Pulmonary artery endothelial cell (primary cell): Measurements from ENCODE around the gene LRRK1. TPM values are rescaled to one million over a fixed set of nuclear protein-coding genes. Genes with fewer than 3 reads are reported as not detected.

Source experiments
- DNase-seq: peaks from one replicate; pipeline ENCODE4 v3.0.0-alpha.2; 2011; ENCODE audit warnings: low read depth, low spot score
- total RNA-seq: library from RNA; depleted of rRNA; stranded (reverse); fragments of >200 nt; gene quantifications from 2 replicates; pipeline ENCODE4 v1.2.3, GENCODE V29; 2014

LRRK1 gene
- total RNA-seq, 1 donor from 2014 or later = 6.3 TPM

DNA sequence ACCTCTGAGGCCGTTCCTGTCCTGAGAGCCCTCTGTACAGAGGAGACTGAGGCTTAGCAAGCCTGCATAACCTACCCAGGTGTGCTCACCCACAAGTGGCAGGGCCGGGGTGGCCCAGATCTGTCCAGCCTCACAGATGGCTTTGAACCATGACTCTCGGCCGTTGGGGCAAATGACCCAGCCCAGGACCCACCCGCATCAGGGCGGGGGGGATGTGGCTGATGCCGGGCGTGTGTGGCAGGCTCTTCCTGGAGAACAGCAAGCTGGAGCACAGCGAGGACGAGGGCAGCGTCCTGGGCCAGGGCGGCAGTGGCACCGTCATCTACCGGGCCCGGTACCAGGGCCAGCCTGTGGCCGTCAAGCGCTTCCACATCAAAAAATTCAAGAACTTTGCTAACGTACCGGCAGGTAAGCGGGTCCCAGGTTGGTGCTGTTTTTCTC, 133.5 kb downstream of the LRRK1 start:
- DNase-seq = no peak

DNA sequence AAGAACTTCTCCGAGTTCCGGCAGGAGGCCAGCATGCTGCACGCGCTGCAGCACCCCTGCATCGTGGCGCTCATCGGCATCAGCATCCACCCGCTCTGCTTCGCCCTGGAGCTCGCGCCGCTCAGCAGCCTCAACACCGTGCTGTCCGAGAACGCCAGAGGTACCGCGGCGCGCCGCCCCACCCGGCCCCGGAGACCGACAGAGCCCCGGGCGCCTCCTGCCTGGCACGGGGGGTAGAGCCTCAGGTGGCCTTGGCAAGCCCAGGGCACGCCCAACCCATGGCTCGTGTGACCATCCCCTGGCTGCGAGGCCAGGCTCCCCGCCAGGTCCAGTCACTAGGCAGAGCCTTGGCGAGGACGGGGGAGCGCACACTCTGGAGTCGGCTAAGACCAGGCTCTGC, 134.1 kb downstream of the LRRK1 start:
- DNase-seq = no peak

DNA sequence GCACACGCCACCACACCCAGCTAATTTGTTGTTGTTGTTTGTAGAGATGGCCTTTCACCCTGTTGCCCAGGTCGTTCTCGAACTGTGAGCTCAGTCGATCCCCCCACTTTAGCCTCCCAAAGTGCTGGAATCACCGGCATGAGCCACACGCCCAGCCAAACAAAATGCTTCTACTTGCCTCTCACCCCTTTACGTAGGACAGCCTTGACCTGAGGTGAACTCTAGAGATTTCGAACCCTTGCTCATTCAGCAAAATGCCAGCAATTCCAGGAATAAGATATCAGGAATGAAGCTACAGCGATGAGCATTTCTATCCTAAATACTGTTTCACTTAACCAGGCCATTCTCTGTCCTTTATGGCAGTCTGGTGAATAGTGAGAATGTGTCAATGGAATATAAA, 135.0 kb downstream of the LRRK1 start:
- DNase-seq = no peak

DNA sequence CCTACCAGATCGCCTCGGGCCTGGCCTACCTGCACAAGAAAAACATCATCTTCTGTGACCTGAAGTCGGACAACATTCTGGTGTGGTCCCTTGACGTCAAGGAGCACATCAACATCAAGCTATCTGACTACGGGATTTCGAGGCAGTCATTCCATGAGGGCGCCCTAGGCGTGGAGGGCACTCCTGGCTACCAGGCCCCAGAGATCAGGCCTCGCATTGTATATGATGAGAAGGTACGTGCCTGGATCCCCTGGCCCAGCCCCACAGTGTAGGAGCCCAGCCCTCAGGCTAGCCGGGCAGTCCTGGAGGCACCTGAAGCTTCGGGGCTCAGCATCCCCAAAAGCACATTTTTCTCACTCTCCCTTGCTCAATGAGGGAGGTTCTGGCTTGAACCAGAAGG, 135.8 kb downstream of the LRRK1 start:
- DNase-seq = no peak

DNA sequence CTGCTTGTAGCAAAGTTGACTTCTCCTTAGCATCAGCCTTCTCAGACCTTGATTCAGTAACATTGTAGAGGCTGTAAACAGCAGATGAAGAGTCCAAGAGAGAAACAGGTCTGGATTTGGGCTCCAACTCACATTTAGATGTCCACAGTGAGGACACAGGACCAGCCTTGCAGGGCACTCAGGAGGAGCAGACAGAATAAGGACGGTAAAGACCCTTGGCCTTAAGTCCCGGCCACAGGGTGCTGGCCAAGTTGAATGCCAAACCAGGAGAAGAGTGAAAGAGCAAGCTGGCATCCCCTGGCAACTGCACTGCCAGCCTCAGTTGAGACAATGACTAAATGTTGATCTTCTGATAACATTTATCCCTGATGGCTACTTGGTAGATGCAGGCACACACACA, 136.3 kb downstream of the LRRK1 start:
- no peak for DNase-seq

DNA sequence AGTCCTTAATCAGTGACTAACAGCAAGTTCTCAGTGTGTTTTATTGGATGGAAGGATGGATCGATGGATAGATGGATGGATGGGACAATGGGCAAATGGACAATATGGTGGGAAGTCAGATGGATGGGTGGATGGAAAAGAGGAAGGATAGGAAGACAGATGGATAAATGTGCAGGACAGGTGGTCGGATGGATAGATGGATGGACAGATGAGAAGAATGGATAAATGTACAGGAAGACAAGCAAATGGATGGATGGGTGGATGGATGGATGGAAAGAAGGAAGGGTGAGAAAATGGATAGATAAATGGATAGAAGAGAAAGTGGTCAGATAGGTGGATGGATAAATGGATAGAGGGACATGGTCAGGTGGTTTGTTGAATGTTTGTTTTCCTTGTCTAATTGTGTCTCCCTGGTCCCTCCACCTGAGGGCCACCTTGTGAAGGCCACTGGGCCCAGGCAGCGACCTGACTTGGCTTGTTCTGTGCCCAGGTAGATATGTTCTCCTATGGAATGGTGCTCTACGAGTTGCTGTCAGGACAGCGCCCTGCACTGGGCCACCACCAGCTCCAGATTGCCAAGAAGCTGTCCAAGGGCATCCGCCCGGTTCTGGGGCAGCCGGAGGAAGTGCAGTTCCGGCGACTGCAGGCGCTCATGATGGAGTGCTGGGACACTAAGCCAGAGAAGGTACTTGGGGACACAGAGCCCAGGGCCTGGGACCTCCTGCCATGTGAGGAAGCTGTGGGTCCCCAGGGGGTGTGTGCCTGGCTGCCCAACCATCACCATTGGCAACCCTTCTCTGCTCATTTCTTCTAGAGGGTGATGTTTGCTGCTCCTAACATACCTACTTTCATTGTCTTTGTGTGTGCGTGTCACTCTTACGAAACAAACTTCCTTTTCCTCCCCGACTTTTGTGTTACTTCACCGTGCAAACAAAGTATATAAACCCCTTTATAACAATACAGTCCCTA, 137.5 kb downstream of the LRRK1 start:
- DNase-seq = no peak

DNA sequence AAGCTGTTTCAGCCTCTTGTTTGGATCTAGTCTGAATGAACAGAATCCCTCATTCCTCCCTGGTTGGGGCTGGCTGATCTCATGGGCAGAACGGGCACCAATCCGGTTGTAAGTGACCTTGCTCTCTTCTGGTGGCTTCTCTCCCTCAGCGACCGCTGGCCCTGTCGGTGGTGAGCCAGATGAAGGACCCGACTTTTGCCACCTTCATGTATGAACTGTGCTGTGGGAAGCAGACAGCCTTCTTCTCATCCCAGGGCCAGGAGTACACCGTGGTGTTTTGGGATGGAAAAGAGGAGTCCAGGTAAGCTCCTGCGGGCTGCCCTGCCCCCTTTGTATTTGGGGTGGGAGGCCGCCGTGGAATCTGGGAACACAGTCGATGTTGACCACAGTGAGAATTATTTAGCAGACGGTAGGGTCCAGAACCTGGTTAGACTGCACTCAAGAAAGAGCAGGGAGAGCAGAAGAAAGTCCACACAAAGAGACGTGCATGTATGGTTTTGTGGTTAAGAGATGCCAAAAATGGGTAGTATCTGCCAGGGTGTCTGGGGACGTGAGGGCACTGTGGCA, 138.8 kb downstream of the LRRK1 start:
- no peak for DNase-seq

DNA sequence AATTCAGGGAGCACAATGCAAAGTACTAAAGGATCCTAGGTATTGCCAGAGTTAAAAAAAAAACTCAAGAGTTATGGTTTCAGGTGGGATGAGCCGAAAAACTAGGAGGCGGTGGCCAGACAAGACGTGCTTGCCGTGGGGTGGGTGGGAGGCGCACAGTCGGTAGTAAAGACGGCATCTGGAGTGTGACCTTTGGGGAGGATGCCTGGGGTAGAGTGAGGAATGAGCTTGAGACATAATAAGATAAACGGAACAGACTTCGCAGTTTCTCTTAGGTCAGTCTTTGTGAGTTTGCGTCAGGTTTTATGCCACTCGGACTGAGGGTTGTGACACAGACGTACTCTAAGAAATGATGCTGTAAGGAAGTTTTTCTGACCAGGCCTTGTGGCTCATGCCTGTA, 139.6 kb downstream of the LRRK1 start:
- DNase-seq = no peak

DNA sequence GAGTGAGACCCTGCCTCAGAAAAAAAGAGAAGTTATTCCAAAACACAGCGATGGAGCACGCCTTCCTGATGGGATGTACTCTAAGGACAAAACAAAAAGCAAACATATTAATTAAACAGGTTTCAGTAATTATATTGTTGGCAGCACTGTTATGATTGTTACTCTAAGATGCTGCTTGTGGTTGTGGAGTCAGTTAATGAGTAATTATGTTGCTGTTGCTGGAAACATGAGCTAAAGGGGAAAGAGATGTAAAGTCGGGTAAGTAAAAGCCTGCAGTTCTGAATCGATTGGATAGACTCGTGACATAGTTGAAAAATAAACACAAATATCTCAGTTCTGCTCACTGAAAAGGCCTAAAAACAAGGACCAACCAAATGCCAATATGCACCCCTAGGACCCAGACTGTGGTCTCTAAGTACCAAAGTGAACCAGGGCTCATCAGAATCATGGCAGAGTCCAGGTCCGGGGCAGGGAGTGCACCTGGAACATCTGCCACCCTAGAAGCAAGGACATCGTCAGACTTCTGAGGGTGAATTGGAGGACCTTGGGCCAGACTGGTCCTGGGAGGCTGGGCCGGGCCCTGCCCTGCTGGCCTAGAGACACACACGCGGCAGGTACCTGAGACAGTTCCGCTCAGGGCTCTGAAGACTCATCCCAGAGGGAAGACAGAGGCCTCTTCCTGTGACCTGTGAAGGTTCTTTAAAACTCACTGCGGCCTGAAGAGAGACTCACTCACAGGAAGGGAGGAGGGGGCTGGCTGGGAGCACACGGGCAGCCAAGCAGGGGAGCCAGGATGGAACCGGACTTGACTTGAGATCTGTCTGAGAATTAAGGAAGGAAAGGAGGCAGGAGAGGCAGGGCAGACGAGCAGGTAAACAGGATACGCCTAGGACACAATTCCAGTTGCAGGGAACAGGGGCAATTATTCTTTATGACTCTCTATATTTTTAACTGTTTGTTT, 140.5 kb downstream of the LRRK1 start:
- DNase-seq = no peak

DNA sequence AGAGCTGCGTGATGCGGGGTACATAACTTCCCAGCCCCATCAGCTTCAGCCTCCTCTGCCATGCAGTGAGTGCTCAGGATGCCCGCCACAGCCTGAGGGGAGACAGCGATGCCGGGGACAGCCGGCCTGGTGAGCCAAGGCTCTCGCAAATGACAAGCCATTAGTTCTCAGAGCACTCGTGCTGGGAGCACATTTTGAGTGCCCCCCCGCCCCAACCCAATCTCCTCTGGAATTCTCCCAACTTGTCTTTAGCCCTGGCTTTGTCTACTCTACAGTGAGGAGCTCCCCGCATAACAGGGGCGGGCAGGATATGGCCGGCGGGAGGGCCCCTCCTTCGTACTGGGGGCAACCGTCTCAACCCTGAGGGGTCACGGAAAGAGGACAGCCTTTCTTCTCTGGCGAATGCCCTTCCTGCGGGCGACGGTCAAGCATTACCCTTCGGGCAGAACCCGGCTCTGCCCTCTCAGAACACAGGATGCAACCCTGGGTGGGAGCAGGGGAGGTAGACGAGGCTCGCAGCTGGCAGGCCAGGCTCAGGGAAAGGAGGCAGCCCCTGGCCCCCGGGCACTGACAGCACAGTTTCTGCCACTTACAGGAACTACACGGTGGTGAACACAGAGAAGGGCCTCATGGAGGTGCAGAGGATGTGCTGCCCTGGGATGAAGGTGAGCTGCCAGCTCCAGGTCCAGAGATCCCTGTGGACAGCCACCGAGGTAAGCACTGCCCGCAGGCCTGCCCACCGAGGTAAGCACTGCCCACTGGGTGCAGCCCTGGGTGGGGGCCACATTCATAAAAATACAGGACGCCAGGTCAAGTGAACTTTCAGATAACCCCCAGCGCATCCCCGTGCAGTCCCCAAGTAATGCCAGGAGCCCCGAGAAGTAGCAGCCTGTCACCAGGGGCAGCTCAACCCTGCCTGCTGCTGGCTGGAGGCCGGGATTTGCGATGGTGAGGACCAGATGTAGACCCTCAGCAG, 141.7 kb downstream of the LRRK1 start:
- DNase-seq = no peak

DNA sequence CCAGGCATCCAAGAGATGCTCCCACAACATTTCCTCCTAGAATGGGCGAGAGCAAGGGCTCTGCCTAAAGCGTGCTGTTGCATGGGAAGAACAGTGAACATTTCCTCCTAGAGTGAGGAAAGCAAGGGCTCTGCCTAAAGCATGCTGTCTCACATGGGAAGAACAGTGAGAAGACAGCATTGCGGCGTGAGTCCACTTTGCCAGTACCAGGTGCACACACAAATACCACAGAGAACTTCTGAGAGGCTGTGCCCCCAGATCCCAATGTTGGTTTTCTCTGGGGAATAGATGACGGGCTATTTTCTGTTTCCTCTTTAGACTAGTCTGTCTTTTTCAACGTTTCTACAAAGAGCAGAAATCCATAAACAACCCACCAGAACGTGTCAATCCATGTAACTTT, 142.9 kb downstream of the LRRK1 start:
- no peak for DNase-seq

DNA sequence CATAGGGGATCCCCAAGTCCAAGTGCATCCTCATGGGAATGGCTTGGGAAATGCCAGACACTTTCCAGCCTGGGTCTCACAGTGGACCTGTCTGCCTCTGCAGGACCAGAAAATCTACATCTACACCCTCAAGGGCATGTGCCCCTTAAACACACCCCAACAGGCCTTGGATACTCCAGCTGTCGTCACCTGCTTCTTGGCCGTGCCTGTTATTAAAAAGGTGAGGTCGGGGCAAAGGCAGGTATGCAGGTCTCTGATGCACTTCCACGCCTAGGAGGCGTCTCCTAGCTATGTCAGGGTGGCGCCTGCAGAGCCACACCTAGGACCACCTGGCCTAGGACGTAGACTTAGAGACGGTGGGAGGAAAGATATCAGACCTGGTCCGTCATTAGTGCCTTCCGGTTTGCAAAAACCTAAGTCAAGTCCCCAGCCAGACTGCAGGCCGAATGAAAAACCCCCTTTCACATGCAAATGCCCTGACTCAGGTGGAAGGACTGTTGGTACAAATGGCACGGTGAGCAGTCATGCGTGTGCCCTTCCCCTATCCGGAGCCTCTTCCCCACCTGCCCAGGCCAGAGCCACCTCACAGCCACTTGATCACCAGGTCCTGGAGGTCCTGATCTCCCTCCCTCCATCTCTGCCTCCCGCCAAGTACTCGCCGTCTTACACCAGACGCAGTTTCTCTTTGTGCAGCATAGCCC, 143.5 kb downstream of the LRRK1 start:
- DNase-seq = no peak

DNA sequence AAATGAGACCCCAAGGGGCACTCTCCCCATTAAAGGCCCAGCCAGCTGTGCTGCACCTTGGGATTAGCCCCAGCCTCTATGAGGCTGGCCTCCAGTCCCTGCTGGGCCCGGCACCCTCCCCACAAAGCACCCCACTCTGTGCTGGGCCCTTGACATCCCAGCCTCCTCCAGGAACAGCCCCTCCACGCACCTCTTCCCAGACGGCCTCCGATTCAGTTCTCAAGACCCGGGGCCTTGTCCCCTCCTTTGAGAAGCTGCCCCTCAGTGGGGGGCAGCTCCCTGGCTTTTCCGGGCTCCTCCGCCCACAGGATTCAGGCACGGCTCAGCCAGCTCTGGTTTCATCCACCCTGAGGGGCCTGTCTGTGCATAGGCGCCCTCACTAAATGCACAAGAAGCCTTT, 144.1 kb downstream of the LRRK1 start:
- no peak for DNase-seq

DNA sequence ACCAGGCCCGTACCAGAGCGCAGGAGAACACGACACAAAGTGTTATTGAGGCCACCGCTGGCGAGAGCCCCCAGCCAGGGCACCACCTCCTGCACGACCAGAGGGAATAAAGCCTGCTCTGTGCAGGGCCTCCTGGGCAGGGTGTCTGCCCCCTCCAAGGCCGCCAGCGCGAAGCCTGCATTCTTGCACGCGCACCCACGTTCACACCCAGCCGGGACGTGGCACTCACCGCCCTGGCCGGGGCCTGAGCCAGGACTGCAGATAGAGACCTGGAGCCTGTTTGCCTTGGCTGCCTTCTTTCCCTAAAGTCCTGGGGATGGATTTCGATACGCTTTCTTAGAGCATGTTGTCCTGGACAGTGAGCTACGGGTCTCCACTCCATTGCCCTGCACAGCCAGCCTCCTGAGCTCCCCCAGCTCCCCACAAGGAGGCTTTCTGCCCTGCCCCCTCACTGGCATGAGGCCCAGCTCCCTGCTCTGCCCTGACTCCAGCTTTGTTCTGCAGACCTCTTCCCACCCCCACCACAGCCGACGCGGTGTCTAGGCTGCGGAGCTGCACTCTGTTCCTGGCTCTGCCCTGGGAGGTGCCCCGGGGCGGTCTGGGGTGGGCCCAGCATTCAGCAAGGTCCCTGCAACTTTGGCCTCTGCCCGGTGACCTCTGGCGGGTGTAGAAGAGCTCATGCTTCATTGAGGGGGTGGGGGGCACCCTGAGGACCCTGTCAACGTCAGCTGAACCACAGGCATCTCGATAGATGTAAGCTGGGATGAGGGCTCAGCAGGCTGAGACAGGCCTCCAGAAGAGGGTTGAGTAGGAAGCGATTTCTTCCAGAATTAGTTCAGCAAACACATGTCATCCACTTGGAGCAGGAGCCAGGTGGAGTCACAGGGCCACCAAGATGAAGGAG, 145.0 kb downstream of the LRRK1 start:
- DNase-seq = no peak

DNA sequence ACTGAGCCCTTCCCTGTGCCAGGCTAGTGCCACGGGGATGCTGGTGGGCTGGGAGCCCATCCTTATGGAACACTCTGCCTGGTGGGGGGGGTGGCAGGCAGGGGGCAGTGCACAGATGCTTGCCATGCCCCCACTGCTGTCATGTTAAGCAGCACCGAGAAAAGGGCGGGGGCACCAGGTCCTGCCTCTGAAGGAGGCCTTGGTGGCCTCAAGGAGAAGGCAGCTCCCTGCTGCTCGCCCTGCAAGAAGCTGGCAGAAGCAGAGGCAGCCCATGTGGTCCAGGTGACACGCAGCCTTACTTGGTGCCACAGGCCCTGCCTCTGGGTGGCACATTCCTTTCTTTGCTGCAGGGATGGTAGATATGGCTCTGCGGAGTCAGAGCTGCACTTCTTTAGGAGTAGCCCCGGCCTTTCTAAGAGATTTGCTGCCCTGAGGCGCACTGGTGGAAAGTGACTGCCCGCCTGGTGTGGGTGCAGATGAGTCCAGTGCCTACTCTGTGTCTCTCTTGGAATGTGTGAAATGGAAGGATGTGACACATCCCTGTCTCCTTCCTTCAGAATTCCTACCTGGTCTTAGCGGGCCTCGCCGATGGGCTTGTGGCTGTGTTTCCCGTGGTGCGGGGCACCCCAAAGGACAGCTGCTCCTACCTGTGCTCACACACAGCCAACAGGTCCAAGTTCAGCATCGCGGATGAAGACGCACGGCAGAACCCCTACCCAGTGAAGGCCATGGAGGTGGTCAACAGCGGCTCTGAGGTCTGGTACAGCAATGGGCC, 145.8 kb downstream of the LRRK1 start:
- no peak for DNase-seq

DNA sequence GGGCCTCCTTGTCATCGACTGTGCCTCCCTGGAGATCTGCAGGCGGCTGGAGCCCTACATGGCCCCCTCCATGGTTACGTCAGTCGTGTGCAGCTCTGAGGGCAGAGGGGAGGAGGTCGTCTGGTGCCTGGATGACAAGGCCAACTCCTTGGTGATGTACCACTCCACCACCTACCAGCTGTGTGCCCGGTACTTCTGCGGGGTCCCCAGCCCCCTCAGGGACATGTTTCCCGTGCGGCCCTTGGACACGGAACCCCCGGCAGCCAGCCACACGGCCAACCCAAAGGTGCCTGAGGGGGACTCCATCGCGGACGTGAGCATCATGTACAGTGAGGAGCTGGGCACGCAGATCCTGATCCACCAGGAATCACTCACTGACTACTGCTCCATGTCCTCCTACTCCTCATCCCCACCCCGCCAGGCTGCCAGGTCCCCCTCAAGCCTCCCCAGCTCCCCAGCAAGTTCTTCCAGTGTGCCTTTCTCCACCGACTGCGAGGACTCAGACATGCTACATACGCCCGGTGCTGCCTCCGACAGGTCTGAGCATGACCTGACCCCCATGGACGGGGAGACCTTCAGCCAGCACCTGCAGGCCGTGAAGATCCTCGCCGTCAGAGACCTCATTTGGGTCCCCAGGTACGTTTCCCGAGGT, 146.5 kb downstream of the LRRK1 start:
- no peak for DNase-seq
